NCI-H774 (cell line): ENCODE data around the gene TRAF2.
"Not testable (repeated sequence)": the region's sequence is repeated elsewhere in the genome, so short reads cannot be mapped to it uniquely, and the experiment has no call there.

ENCODE experiments used
- DNase-seq: peaks from one replicate; lab custom pipeline; 2025; lab: John Stamatoyannopoulos, UW

Gene TRAF2

GRCh38 chr9:136885950-136886578 lies at the start of gene TRAF2:
Gene TRAF2, plus strand, starts transcription at chr9:136886516. Its CDS starts 12,225 bp downstream, at chr9:136898741.
- DNase-seq, result peak; percentile 100

DNA sequence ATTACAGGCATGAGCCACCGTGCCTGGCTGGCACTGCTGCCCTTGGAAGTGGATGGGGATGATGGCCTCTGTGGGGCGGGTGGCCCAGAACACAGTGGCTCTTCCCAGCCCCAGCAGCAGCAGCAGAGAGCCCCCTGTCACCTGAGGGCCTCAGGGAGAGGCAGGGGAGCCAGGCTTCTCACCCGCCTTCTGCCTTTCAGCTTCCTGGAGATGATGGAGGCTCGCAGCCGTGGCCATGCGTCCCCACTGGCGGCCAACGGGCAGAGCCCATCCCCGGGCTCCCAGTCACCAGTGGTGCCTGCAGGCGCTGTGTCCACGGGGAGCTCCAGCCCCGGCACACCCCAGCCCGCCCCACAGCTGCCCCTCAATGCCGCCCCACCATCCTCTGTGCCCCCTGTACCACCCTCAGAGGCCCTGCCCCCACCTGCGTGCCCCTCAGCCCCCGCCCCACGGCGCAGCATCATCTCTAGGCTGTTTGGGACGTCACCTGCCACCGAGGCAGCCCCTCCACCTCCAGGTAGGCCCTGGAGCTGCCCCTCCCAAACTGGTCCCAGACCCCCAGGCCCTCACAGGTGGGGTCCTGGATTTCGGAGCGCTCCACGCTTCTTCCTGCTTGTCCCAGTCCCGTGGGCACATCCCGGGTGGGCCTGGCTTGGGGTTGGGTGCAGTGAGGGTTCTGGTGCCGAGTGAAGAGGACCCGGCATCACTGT lies 49.0 kb upstream of the TRAF2 start:
- DNase-seq, result no peak

GRCh38 chr9:136837856-136838277 lies 48.4 kb upstream of the TRAF2 start:
- DNase-seq, result not testable (repeated sequence)

- DNase-seq, result no peak
Observed at GRCh38 chr9:136838314-136839228, 47.7 kb upstream of the TRAF2 start.

- no peak for DNase-seq
Observed at GRCh38 chr9:136839229-136840139, 46.8 kb upstream of the TRAF2 start.

GRCh38 chr9:136840140-136840876 lies 46.0 kb upstream of the TRAF2 start:
- no peak for DNase-seq

DNA sequence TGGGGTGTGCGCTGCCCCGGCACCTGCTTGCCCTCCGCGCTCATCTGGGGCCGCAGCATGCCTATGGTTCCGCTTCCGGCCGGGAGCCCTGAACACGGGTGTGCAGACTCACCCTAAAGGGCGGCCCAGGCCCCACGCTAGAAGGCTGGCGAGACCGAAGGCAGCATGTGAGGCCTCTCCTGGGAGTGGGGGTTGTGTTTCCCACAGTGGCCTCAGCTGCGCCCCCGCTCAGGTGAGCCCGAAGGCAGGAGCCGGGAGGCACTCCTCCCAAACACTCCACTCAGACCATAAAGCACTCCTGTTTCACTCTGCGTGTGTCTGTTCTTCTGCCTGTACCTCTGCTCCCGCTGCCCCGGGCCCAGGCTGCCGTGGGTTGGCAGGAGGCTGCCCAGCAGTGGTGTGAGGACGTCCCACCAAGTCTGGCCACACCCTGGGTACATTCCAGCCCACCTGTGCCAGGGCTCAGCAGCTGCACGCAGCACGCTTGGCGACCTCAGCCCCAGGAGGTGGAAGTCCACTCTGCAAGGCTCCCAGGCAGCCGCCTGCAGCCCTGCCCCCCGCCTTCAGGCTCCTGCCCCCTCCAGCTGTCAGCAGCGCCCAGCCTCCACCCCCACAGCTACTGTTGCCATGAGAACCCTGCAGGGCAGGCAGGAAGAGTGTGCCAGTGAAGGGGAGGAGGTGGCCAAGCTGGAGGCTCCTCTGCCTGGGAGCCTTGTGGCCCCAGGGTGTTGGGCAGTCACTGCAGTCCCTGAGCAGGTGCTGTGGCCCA lies 45.3 kb upstream of the TRAF2 start:
- peak; percentile 79 for DNase-seq

DNA sequence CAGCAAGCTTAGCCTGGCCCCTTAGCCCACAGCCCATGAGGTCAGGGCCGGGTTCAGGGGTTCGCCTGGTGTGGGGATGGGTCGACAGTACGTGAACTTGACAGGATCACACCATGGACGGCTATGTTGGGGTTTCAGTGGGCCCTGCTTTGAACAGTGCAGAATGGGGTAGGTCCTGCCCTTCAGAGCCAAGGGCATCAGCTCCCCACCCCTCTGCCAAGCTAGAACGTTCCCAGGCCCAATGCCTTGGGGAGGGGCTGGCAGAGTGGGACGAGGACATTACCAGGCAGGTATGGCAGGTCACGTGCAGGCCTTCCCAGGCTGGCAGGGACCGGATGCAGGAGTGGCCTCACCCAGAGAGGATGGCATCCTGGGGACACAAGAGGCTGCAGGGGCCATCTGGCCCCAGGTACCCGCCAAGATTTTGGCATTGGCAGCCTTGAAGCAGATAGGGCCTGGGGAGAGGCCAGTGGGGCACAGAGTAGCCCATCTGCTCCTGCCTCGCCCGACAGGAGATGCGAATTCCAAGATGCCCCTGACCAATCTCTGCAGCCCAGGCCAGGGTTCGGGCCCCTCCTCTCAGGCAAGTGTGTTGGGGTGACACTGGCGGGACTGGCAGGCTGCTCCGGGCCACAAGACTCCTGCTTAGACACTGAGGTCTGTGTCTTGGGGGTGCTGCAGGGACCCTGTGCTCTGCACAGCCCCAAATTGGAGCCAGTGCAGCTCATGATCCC lies 44.5 kb upstream of the TRAF2 start:
- DNase-seq, result not testable (repeated sequence)

GRCh38 chr9:136842380-136842948 lies 43.9 kb upstream of the TRAF2 start, which contains the start of gene AJM1:
Gene AJM1, plus strand, starts transcription at chr9:136842478. Its CDS starts 1,937 bp downstream, at chr9:136844415.
- peak; percentile 46 for DNase-seq

DNA sequence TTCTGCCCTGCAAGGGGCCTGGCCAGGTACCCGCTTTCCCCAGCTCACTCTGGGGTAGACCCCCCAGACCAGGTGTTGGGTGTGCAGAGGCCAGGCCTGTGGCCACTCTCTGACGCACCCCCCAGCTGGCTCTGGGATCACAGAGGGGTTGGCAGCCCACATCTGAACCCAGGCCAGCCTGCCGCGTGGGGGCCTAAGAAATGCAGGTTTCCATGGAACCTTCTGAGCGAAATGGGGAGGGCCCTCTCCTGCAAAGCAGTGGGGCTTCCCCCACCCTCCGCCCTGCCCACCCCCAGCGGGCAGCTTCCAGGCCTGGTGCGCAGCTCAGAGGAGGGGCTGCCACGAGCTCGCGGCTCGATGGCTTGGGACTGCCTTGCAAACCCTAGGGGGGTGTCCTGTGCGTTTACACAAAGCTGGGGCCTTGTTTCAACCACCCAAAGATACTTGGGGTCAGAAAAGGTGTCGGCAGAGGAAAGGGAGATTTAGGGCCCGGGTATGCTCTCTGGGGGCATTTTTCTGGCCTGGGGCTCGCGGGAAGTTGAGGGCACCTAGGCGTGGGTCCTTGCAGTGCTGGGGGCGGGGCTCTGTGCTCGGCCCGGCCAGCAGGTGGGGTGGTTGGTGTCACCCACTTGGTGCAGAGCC lies 43.0 kb upstream of the TRAF2 start:
- not testable (repeated sequence) for DNase-seq

- not testable (repeated sequence) for DNase-seq
Observed at GRCh38 chr9:136843801-136844740, 42.2 kb upstream of the TRAF2 start.

DNA sequence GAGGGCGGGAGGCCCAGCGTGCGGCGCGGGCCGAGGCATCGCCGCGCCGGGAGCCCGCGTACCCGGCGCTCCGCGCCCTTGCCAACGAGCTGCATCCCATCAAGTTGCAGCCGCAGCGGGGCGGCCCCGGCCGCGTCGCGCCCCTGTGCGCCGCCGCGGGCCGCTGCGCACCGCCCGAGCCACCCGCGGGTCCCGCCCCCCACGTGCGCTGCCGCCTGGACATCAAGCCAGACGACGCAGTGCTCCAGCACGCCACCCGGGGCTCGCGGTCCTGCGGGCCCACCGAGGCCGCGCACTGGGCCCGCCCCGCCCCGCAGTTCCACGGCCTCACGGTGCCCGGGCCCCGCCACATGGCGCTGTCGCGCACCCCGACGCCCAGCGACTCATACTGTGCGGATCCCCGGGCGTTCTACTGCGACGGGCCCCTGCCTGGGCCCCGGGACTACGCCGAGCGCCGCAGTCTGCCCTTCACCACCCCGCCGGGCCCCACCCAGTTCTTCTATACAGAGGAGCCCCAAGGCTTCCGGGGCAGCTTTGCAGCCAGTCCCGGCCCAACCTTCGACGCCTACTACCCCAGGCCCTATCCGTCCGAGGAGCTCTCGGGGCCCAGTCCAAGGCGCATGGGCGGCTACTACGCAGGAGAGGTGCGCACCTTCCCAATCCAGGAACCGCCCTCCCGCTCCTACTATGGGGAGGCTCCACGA lies 41.4 kb upstream of the TRAF2 start:
- no peak for DNase-seq

GRCh38 chr9:136845465-136846260 lies 40.7 kb upstream of the TRAF2 start:
- DNase-seq, result no peak

DNA sequence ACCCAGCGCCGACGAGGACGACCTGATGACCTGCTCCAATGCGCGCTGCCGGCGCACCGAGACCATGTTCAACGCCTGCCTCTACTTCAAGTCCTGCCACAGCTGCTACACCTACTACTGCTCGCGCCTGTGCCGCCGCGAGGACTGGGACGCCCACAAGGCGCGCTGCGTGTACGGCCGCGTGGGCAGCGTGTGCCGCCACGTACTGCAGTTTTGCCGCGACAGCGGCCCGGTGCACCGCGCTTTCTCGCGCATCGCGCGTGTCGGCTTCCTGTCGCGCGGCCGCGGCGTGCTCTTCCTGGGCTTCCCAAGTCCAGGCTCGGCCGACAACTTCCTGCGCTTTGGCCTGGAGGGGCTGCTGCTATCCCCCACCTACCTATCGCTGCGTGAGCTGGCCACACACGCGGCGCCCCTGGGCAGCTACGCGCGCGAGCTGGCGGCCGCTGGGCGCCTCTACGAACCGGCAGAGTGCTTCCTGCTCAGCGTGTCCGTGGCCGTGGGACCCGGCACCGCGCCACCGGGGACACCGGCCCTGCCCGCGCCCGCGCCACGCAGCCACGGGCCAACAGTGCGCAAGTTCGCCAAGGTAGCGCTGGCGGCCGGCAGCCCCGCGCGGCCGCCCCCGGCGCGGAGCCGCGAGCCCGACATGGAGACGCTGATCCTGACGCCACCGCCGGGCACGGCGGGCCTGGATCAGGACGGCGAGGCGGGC lies 39.8 kb upstream of the TRAF2 start:
- DNase-seq, result no peak
